GM12878 (cell line): ENCODE measurements around the gene ARHGAP15.

Source experiments
- CBX3 ChIP-seq: fragments of 200-600 bp; sonication (generic); IDR thresholded peaks from 2 replicates; pipeline ENCODE4 v1.6.1; 2016; ENCODE audit warnings: low read depth, borderline replicate concordance
- EP300 ChIP-seq, 2 experiments: fragments of 150-350 bp in 1 of 2; IDR thresholded peaks; 2 replicates each; pipeline ENCODE4 v1.6.1; 2011 to 2012; ENCODE audit warnings: low read depth in 2 of 2, low read length in 2 of 2, borderline replicate concordance in 1 of 2, improper control_type of control experiment in 1 of 2, inconsistent platforms in 1 of 2; ENCODE audit not compliant: control insufficient read depth in 1 of 2
- NBN ChIP-seq: fragments of 450-650 bp; IDR thresholded peaks from 2 replicates; pipeline ENCODE4 v1.6.1; 2016
- NR2C2 ChIP-seq: IDR thresholded peaks from 2 replicates; pipeline ENCODE4 v1.6.1; 2011; ENCODE audit warnings: borderline replicate concordance, low read depth; ENCODE audit not compliant: control insufficient read depth, insufficient read length
- POLR2A ChIP-seq: IDR thresholded peaks from 2 replicates; pipeline ENCODE4 v1.6.1; 2011; ENCODE audit warnings: low read depth, mild to moderate bottlenecking, low read length
- RCOR1 ChIP-seq: conservative IDR thresholded peaks from 2 replicates; pipeline ENCODE4 v1.6.1; 2012; ENCODE audit warnings: low read depth, low read length, improper control_type of control experiment
- SIN3A ChIP-seq: IDR thresholded peaks from 2 replicates; pipeline ENCODE4 v1.6.1; 2012; ENCODE audit warnings: low read depth, low read length, improper control_type of control experiment
- TCF3 ChIP-seq: IDR thresholded peaks from 2 replicates; pipeline ENCODE4 v1.6.1; 2012; ENCODE audit warnings: low read depth, mild to moderate bottlenecking, low read length, borderline replicate concordance; ENCODE audit not compliant: insufficient read depth
- TF ChIP-seq, protein P1 (sequence below), 3 experiments: IDR thresholded peaks in 2 of 3; conservative IDR thresholded peaks in 1 of 3; 2 replicates each; pipeline ENCODE4 v1.5.1; 2011; ENCODE audit warnings: low read depth in 3 of 3, low read length in 3 of 3, mild to moderate bottlenecking in 3 of 3, control low read depth in 2 of 3, moderate library complexity in 2 of 3, inconsistent platforms in 1 of 3, mixed read lengths in 1 of 3; ENCODE audit not compliant: control insufficient read depth in 2 of 3, insufficient read depth in 1 of 3; ENCODE audit errors: extremely low read depth in 1 of 3
- TF ChIP-seq, protein P2 (sequence below): IDR thresholded peaks from 2 replicates; pipeline ENCODE4 v1.6.1; 2011; ENCODE audit warnings: low read depth, low read length, improper control_type of control experiment, borderline replicate concordance

DNA sequence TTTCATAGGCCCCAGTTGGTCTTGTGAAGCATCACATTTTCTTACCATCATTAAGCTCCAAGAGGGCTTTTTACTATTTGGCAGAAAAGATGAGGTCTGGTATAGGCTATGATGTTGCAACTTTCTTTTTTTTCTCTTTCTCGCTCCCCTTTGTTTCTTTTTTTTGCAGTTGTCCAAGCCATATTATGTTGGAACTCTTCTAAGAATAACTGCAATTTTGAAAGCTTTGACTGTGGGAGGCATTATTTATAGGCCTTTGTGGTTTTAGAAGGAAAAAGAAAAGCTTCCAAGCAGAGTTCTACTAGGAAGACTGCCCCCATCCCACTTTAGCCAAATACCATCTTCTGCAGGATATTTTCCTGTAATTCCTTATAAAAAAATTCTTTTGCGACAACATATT is 571.6 kb downstream of the ARHGAP15 start:
- TF ChIP-seq, protein P1, sequence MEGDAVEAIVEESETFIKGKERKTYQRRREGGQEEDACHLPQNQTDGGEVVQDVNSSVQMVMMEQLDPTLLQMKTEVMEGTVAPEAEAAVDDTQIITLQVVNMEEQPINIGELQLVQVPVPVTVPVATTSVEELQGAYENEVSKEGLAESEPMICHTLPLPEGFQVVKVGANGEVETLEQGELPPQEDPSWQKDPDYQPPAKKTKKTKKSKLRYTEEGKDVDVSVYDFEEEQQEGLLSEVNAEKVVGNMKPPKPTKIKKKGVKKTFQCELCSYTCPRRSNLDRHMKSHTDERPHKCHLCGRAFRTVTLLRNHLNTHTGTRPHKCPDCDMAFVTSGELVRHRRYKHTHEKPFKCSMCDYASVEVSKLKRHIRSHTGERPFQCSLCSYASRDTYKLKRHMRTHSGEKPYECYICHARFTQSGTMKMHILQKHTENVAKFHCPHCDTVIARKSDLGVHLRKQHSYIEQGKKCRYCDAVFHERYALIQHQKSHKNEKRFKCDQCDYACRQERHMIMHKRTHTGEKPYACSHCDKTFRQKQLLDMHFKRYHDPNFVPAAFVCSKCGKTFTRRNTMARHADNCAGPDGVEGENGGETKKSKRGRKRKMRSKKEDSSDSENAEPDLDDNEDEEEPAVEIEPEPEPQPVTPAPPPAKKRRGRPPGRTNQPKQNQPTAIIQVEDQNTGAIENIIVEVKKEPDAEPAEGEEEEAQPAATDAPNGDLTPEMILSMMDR (IDR thresholded peaks at IDR 0.05 in 2 of 3, conservative IDR thresholded peaks at IDR 0.05 in 1 of 3; ENCODE audit: control insufficient read depth in 2 of 3, extremely low read depth in 1 of 3, insufficient read depth in 1 of 3, low read depth in 3 of 3, low read length in 3 of 3) = no peak
- TF ChIP-seq POLR2A = no peak
- TF ChIP-seq, protein P2, sequence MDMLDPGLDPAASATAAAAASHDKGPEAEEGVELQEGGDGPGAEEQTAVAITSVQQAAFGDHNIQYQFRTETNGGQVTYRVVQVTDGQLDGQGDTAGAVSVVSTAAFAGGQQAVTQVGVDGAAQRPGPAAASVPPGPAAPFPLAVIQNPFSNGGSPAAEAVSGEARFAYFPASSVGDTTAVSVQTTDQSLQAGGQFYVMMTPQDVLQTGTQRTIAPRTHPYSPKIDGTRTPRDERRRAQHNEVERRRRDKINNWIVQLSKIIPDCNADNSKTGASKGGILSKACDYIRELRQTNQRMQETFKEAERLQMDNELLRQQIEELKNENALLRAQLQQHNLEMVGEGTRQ = no peak
- TF ChIP-seq NBN = no peak
- TF ChIP-seq RCOR1 = no peak
- TF ChIP-seq EP300 (IDR thresholded peaks at IDR 0.05; ENCODE audit: borderline replicate concordance in 1 of 2, control insufficient read depth in 1 of 2, low read depth in 2 of 2, low read length in 2 of 2) = no peak
- TF ChIP-seq SIN3A = no peak
- TF ChIP-seq TCF3 = no peak
- no peak for TF ChIP-seq NR2C2
- no peak for TF ChIP-seq CBX3
